Activated T-cell treated with anti-CD3 and anti-CD28 coated beads, Interleukin-2, amount 50 U/mL, for 48 hours (primary cell): Measurements from ENCODE around the gene EMP2.

Experiments
- DNase-seq, 2 experiments: peaks; one replicate each; pipeline ENCODE4 v3.0.0-alpha.2; 2020

The EMP2 gene

GRCh38 chr16:10609402-10609774 is 29.0 kb upstream of the EMP2 start:
- DNase-seq = no peak

GRCh38 chr16:10608687-10609401 is 28.4 kb upstream of the EMP2 start:
- DNase-seq = no peak

- DNase-seq = no peak
These were observed 26.8 kb upstream of the EMP2 start for GRCh38 chr16:10607157-10607556.

GRCh38 chr16:10606607-10607006 is 26.2 kb upstream of the EMP2 start:
- DNase-seq = no peak

GRCh38 chr16:10605636-10606035 is 25.2 kb upstream of the EMP2 start:
- DNase-seq = no peak

GRCh38 chr16:10601444-10602408 is 21.3 kb upstream of the EMP2 start:
- no peak for DNase-seq

- no peak for DNase-seq
These were observed 20.5 kb upstream of the EMP2 start for GRCh38 chr16:10600782-10601443.

- DNase-seq = no peak
These were observed 19.2 kb upstream of the EMP2 start for GRCh38 chr16:10599626-10600025.

GRCh38 chr16:10598157-10598556 is 17.8 kb upstream of the EMP2 start:
- no peak for DNase-seq

- DNase-seq = no peak
These were observed 16.8 kb upstream of the EMP2 start for GRCh38 chr16:10597187-10597601.

- no peak for DNase-seq
These were observed 14.0 kb upstream of the EMP2 start for GRCh38 chr16:10594312-10594950.

GRCh38 chr16:10592611-10593010 is 12.2 kb upstream of the EMP2 start:
- DNase-seq = no peak

- no peak for DNase-seq
These were observed 9.9 kb upstream of the EMP2 start for GRCh38 chr16:10590342-10590741.

GRCh38 chr16:10589109-10589508 is 8.7 kb upstream of the EMP2 start:
- DNase-seq = no peak

- no peak for DNase-seq
These were observed 7.2 kb upstream of the EMP2 start for GRCh38 chr16:10587622-10588021.

GRCh38 chr16:10584981-10585438 is 4.6 kb upstream of the EMP2 start:
- no peak for DNase-seq

GRCh38 chr16:10583269-10583668 is 2.9 kb upstream of the EMP2 start:
- no peak for DNase-seq

GRCh38 chr16:10581507-10581906 is 1.1 kb upstream of the EMP2 start:
- no peak for DNase-seq

- no peak for DNase-seq
These were observed 467 bp upstream of the EMP2 start for GRCh38 chr16:10580883-10581247.

- no peak for DNase-seq
These were observed 828 bp downstream of the EMP2 start for GRCh38 chr16:10579575-10579964.

GRCh38 chr16:10578474-10579316 is 1.7 kb downstream of the EMP2 start:
- DNase-seq = no peak
